Ammon's horn (tissue), 1 donor: ENCODE data around the gene PDE4D.

Experiments used
- DNase-seq: peaks from one replicate; pipeline ENCODE4 v3.0.0-alpha.2; 2016; ENCODE audit warnings: low spot score

PDE4D gene

GRCh38 chr5:59741599-59741998 lies 151.9 kb downstream of the PDE4D start:
- no peak for DNase-seq

GRCh38 chr5:59738024-59738423 lies 155.5 kb downstream of the PDE4D start:
- DNase-seq = no peak

GRCh38 chr5:59732806-59733205 lies 160.7 kb downstream of the PDE4D start:
- DNase-seq = no peak

- DNase-seq = no peak
Measured at GRCh38 chr5:59732301-59732700, 161.2 kb downstream of the PDE4D start.

- DNase-seq = no peak
Measured at GRCh38 chr5:59731809-59732208, 161.7 kb downstream of the PDE4D start.

- no peak for DNase-seq
Measured at GRCh38 chr5:59729820-59730219, 163.7 kb downstream of the PDE4D start.

- DNase-seq = no peak
Measured at GRCh38 chr5:59729357-59729756, 164.2 kb downstream of the PDE4D start.

GRCh38 chr5:59728356-59728755 lies 165.2 kb downstream of the PDE4D start:
- DNase-seq = no peak

GRCh38 chr5:59727186-59727585 lies 166.3 kb downstream of the PDE4D start:
- DNase-seq = peak; percentile 8

- DNase-seq = no peak
Measured at GRCh38 chr5:59725392-59725767, 168.1 kb downstream of the PDE4D start.

- no peak for DNase-seq
Measured at GRCh38 chr5:59724482-59725391, 168.8 kb downstream of the PDE4D start.

- no peak for DNase-seq
Measured at GRCh38 chr5:59722874-59723273, 170.7 kb downstream of the PDE4D start.

GRCh38 chr5:59721741-59722140 lies 171.8 kb downstream of the PDE4D start:
- no peak for DNase-seq

- DNase-seq = no peak
Measured at GRCh38 chr5:59720063-59720462, 173.5 kb downstream of the PDE4D start.

GRCh38 chr5:59716966-59717500 lies 176.5 kb downstream of the PDE4D start:
- DNase-seq = no peak

- DNase-seq = no peak
Measured at GRCh38 chr5:59716029-59716428, 177.5 kb downstream of the PDE4D start.

- DNase-seq = no peak
Measured at GRCh38 chr5:59715228-59715627, 178.3 kb downstream of the PDE4D start.

GRCh38 chr5:59713498-59713844 lies 180.1 kb downstream of the PDE4D start:
- no peak for DNase-seq

GRCh38 chr5:59712836-59713497 lies 180.6 kb downstream of the PDE4D start:
- no peak for DNase-seq

- no peak for DNase-seq
Measured at GRCh38 chr5:59711310-59711709, 182.2 kb downstream of the PDE4D start.

GRCh38 chr5:59709846-59710245 lies 183.7 kb downstream of the PDE4D start:
- no peak for DNase-seq

- no peak for DNase-seq
Measured at GRCh38 chr5:59709346-59709821, 184.1 kb downstream of the PDE4D start.

GRCh38 chr5:59704936-59705335 lies 188.6 kb downstream of the PDE4D start:
- DNase-seq = no peak
